ENCODE measurements around the gene DYNC1I1.

Gene DYNC1I1
- 0 to 0.31 reads per million in 2 donors for total RNA-seq

DNA sequence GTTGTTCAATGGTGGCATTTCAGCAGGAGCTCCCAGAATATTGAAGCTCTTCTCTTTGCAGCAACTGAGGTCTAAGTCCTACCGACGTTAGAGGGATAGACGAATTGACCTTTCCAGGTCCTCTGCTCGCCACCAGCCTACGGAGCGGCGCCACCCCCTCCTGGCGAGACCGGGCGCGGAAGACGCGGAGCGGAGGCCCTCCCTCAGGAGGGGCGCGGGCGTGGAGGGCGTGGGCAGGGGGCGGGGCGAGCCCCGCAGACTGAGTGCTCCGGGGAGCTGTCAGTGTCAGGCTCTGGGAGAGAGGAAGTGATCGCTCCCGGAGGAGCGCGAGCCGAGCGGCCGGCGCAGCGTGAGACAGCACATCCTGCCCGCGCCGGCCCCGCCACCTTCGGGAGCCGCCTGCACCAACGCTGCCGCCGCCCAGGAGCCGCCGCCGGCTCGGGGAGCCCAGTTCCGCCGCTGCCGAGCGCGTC is at the start of gene DYNC1I1:
Gene DYNC1I1 (plus strand): TSS at position 257 of the 473 bp plus-strand sequence. CDS start 32,176 bp downstream, outside the sequence.
- DNase-seq: peak in 1 of 5 experiments; percentile 32

DNA sequence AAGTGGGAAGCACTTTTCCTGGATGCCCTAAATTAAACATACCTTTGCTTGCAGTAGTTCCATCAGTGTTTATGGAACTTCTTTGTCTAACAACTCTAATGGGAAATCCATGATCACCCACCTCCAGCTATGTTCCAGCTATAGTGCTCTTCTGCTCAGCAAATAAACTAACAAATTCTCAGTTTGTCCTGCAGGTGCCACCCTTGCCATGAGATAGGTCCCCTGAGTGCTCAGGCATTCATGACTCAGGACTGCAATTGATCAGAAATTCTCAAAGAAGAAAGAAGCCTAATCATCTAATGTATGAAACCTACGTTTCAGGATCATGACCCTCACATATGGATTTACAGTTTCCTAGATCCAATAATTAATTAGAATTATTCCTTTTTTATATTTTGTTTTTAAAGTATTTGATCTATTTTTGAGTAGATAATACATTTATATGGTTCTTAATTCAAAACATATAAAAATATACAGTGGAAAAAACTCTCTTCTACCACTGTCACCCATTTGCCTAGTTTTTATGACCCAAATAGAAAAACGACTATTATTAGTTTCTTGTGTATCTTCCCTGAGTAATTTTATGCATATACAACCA is 48.7 kb upstream of the DYNC1I1 start:
- DNase-seq: peak in 1 of 5 experiments; percentile 25

DNA sequence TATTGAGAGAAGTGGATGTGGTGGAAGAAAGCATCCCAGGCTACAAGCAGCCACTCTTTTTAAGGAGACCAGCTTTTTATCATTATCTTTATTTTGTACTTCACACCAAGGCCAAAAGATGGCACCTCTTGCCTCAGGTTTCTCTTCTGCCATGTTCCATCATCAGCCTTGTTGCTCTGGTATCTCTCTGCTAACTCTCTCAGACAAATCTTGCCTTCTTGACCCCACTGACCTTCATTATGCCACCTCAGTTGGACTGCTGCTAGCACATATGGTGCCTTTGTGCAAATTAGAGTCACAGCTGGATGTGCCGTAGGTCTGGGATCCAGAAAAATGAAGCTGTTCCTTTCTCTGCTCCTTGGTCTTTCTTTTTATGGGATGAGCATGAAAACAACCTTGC is 47.1 kb upstream of the DYNC1I1 start:
- DNase-seq: no peak

DNA sequence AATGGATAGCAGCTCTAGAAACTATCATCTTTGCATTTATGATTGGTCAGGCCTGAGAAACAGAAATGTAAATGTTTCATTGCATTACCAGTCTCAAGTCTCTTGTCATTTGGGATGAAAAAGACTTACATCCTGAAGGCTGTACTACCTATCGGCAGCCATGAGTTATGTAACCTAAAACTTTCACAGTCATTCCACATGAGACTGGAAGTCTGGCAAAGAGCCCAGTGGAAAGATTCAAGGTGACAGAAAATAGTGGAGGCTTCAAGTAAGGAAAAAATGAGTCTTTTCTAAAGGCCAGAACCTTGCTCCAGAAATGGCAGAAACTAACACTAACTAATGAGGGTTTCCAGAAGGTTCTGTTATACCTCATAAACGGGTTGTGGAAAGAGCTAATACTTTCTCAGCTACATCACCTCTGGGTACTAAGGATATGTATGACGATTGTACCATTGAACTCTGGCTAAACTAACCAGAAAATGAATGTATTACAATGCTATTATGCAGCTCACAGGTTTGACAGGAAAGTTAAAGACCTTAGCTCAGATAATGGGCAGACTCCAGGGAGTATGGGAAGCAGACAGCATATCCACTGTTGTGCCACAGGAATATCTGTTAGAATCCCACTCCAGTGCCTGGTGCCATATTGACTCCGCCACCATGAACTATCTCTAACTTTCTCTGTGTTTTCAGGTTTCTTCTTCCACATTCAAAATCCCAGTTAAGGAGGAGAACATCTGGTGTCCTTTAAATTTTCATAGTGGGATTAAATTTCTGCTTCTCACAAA is 41.7 kb upstream of the DYNC1I1 start:
- no peak for DNase-seq

DNA sequence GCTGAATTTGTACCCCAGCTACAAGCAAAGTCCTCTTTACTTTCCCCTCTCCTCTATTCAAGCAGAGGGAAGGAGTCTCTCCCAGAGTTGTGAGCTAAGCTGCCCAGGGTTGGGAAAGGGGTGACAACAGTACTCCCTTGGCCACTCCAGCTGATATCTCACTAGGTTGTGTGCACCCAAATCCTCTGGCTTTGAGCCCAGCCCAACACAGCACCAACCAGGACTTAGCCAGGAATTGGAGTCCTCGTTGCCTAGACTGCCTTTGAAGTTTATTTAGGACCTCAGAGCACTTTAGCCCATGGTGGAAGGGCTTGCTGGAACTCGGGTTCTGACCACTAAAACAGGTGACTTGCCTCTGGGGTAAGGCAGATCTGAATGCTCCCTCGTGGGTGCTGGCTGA is 35.7 kb upstream of the DYNC1I1 start:
- no peak for DNase-seq

DNA sequence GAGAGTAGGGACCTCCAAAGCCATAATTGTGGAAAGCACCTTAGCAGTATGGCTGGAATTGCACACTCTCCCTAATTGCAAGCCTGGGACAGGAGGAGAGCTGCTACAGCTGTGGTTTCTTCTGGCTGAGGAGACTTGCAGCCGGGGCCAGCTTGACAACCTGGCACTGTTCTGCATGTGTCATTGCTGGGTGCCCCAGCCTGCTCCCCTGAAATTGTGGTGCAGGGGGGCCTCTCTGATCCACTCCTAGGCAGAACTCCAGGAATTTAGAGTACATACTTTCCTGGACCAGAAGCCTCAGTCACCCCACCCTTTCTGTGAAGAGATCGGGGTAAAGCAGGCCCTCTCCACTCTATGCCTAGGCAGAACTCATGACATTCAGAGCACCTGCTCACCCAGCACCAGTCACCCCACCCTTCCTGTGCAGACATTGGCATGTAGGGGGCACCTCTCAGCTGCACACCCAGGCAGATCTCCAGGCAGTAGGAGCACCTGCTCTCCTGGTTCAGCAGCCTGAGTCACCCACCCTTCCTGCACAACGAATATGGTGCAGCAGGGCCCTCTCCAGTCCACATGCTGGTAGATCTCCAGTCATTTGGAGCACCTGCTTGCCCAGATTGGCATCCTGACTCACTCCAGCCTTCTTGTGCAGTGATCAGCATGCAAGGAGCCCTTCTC is 34.4 kb upstream of the DYNC1I1 start:
- no peak for DNase-seq

DNA sequence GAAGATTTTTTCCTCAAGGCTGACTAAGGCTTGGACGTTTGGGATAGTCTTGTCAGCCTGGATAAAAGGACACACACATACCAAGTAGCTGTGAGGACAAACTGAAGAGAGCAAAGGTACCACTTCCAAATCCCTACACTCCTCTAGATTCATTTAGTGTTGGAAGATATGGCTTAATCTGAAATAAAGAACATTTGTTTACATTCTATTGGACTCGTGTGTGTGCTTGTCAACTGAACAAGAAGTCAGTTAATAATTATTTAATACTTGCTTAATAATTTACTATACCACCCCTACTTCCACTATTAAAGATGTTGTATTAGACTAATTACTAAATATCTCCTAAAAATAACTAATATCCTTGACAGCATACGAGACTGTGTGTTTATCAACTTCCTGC is 23.3 kb upstream of the DYNC1I1 start:
- no peak for DNase-seq

DNA sequence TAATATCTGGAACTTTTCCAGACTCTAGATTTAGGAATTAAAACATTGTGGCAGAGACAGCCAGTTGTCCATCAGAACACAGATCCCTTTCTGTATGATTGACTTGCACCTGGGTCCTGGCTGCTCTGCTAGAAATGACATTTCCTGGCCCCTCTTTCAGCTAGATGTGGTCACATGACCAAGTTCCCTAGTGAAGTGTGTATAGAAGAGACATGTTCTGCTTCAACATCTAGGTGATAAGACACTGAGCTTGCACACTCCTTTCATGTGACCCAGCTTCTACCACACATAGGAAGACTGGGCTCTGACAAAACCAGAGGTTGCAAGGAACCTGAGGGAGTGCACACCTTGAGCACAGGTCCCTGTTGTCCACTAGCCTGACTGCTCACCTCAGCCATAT is 22.8 kb upstream of the DYNC1I1 start:
- no peak for DNase-seq

DNA sequence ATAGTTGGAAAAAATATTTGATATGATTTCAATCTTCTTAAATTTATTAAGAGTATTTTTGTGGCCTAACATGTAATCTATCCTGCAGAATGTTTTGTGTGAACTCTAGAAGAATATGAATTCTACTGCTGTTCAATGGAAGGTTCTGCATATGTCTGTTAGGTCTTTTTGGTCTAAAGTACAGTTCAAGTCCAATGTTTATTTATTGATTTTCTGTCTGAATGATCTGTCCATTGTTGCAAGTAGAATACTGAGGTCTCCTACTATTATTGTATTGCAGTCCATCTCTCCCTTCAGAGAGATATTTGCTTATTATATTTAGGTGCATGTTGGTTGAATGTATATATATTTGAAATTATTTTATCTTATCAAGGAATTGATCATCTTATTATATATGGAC is 18.9 kb upstream of the DYNC1I1 start:
- DNase-seq: no peak

DNA sequence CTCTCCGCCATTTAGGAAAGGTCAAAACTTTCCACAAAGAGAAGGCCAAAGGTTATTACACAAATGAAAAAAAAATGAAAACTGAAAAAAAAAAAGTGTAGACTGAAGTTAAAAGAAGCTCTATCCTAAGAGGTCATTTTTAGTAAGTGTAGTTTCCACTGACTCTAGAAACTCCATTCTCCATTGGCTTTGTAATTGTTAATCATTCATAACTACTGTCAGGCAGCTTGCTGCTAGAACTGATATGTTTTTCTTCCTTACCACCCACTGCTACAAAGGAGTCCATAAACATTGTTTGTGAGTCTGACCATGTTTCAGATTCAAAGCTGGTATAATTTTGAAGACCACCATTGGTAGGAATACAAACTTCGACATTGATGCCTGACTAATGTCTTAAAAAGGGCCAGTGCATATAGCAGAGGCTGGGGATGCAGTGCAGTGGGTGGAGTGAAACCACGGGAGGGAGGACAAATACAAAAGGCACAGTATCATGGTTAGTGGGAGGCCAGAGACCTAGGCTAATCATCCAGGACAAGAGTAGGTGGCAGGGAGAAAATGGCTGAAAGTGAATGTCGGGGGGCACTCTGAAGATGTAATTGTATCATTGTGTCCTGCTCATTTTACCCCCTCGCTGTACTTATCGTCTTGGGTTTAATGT is 16.9 kb upstream of the DYNC1I1 start:
- DNase-seq: no peak

DNA sequence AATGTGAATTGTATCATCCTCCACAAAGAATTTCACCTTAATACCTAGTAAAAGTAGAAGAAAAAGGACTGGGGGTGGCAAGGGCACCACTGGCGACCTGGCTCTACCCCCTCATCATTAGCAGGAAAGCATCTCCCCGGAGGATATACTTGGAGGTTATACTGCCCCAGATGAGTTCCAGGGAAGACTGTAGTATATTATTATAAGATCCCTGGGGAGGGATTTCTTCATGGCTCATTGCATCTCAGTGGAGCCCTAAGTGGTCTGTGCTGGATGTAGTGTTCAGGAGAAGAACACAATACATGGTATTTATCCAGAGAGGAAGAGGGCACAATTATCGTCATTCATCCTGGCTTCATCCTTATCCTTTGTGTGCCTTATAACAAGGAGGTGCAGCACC is 14.2 kb upstream of the DYNC1I1 start:
- no peak for DNase-seq

DNA sequence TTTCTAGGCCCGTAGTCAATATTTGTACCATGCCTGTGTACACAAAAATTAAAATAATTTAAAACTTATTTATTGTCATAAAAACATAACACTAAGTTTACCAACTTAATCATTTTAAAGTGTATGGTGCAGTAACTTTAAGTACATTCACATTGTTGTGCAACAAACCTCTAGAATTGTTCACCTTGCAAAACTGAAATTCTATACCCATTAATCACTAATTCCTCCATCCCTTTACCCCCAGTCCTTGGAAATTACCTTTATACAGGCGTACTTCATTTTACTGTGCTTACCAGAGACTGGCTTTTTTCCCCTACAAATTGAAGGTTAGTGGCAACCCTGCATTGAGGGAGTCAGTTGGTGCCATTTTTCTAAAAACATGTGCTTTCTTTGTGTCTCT is 6.3 kb upstream of the DYNC1I1 start:
- DNase-seq: no peak

DNA sequence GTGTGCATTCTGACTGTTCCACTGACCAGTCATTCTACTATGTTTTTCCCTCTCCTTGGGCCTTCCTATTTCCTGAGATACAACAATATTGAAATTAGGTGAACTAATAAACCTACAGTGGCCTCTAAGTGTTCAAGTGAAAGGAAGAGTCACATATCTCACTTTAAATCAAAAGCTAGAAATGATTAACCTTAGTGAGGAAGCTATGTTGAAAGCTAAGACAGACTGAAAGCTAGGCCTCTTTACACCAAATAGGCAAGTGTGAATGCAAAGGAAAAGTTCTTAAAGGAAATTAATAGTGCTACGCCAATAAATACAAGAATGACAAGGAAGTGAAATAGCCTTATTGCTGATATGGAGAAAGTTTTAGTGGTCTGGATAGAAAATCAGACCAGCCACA is 5.7 kb upstream of the DYNC1I1 start:
- no peak for DNase-seq

DNA sequence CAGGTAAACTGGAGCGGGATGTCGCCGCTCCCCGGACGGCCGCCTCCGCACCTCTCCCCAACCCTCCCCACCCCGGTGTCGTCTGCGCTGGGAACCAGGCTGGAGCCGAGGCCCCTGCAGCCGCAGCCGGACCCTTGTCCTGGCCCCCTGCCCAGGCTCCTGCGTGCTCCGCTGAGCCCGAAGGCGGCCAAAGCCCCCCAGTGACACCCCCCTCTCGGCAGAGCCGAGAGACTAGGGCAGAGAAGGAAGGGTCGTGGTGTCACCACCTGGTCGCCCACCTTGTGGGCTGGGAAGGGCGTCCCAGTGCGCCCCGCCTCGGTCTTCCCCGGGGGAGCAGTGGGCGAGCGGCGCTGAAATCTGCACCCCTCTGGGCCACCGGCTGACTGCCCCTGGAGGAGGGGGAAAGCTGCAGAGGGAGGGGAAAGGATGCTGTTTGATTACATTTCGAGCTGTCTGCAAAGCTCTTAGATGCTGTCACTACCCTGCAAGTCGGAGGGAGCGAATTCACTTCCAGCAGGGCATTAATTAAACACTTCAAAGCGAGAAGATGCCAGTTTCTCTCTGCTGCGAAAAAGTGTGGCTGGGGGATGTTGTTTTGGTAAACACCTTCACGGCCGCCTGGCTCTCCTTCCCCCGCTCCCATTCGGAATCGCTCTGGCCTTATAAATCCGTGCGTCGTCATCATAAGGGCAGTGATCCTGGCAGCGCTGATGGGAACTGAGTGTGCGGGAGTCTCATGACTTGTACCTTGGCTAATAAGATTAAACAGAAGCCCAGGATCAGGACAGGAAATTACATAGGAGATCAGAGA is 622 bp downstream of the DYNC1I1 start:
- DNase-seq: peak in 1 of 5 experiments; percentile 3

DNA sequence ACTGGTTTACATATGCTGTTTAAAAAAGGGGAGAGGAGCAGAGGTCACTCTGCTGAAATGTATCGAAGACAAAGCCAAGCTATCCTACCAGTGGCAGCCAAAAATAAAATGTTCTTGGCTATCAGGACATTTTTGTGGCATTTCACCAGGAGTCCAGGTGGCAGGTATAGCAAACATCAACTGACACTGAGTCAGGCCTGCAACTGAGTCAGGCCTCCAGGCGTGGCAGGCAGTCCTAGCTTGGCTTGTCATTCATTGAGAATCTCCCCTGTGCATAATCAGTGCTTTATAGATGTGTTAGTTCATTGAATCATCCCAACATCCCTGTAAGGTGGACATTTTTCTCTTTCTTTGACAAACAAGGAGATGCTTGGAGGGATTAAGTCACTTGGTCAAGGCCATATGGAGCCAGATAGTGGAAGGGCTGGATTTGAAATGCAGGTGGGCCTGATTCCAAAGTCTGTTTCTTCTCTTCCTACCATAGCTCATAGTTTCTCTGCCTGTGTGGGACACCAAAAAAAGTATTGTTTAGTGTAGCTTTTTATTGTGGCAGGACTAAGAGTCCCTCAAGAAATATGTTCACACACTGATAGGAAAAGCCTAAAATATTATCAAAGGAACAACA is 4.3 kb downstream of the DYNC1I1 start:
- no peak for DNase-seq

DNA sequence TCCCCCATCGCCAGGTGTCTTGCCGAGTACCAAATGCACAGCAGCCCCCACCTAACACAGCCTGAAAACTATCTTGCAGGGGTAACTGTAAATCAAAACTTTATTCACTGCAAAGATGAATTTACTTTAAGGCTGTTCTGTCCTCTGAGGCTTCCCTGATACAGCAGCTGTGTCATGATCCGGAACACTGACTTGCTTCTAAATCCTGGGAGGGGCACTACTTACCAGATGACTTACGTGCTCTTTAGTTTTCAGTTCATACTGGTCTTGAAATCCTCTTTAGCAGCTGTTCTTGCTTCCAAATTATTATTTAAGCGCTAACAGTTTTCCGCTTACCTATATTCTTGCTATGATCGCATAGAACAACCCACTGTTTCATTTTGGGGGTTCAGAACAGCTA is 4.9 kb downstream of the DYNC1I1 start:
- no peak for DNase-seq

DNA sequence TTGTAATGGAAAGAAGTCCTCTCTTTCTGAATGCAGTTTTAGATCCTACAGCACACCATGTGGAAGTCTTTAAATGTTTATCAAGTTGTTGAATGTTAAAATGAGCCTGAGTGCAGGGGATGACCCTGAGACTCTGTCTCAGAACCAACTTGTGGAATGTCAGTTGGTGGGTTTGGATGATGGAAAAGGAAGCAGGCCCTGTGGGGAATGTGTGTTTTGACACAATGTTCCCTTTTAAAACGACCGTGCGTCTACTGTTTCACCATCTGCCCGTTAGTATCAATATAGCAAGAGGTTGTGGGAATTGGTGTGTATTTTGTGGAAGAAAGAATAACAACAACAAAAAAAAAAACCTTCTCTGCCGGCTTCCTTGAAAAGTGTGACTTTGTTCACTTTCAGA is 8.3 kb downstream of the DYNC1I1 start:
- DNase-seq: no peak

DNA sequence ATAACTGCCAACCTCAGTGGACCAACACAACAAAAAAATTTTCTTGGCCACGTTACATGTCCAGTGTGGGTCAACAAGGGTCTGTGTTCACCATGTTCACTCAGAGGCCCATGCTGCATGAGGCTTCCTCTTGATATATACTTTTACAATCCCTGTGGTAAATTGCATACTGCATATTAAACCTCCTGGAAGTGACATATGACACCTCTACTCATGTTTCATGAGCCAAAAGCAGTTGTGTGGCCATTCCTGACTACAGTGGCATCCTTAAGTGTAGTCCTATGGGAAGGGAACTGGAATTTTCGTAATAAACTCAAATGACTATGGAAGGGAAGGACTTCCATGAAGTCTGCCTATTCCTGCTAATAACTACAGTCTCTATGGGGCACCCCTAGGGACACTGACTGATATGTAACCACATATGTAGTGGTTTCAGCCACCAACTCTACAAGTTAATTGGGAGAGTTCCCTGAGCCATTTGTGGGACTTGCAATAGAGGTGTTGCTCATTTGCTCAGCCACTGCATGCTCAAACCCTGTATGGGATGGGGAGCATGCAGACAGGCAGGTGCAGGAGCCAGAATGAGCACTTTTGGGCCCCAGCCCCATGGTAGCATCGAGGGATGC is 9.7 kb downstream of the DYNC1I1 start:
- no peak for DNase-seq

DNA sequence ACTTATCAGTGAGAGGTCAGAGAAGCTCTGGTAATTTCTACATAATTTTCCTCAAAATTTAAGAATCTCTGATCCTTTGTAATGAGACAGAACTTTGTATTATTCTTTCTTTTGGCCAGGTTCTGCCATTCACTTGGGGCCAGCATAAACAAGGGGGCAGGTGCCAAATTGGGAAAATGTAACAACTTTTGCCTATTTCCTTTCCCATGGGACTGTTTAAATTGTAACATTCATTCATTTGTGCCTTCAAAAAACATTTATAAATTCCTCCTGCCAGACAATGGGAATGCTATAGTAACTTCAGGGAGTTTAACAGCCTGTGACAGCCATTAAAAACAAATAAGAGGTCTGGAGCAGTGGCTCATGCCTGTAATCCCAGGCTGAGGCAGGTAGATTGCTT is 12.4 kb downstream of the DYNC1I1 start:
- DNase-seq: no peak

DNA sequence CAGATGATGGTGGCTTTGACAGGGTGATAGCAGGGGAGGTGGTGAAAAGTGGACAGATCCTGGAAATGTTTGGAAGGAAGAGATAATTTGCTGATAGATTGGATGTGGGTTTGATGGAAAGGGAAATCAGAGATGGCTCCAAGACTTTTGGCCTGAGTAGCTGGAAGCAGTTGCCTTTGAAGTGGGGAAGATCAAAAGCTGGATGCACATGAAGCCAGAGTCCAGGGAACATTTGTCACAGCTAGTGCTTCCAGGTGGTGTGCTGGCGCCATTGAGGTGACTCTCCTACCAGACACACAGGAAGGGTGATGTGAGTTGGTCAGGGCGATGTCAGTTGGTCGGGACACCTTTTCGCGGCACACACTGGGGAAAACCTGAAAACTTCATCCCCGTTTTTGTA is 15.9 kb downstream of the DYNC1I1 start:
- DNase-seq: no peak

DNA sequence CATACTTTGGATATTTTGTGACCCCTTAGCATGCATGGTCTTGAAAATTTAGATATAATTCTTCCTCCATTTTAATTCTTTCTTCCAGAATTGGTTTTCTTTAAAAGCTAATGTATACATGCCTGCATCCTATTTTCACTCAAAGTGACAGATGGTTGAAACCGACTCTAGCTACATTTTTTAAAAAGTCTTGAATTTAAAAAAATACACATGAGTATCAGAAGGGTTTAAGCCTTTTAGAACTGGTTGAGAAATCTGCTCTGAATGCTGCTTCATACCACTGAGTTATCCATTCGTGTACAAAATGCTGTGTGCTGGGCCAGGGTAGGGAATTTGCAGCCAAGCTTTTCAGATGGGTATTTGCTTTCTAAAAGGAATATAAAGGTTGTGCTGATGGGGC is 16.5 kb downstream of the DYNC1I1 start:
- DNase-seq: no peak
